Measurements from ENCODE around the gene SLIT1.

The SLIT1 gene

DNA sequence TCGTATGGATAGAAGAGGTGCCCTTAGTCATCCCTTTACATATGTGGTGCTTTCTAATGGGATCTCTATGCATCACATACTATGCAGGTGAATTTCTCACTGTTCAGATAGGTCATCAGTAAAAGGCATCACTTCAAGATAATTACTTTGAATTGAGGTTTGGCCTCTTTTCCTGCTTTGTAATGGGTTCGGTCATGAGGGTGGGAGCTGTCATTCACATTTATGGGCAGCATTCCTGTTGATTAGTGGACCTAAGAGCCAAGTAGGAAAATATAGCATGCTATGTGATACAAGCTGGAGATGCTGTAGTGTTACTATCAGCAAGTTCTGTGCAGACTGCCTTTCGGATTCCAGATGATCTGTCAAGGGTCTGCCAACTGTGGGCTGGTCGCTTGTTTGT lies 197.3 kb downstream of the SLIT1 start:
- no peak for DNase-seq (ENCODE audit: low read depth)
- TF ChIP-seq CTCF (IDR thresholded peaks at IDR 0.05; ENCODE audit: insufficient read depth, low read depth, low read length, missing control alignments): no peak
- H3K4me3 ChIP-seq (ENCODE audit: low read length): no peak overlapping the region

DNA sequence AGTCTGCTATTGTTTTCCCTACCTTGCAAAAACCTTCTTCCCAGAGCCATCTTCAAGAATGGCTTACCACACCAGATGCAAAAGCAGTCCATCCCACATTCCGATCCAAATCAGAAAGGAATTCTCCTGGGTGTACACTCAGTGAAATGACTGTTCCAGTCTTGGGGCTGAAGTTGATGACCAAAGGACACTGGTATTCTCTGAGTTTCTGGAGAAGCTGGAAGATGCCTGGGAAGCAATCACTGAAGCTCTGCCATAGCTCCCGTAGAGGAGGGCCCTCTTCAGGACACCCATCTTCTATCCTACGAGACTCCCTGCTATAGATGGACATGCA lies 197.9 kb downstream of the SLIT1 start:
- no peak for TF ChIP-seq CTCF (IDR thresholded peaks at IDR 0.05; ENCODE audit: insufficient read depth, low read depth, low read length, missing control alignments)
- DNase-seq (ENCODE audit: low read depth): peak; percentile 22

GRCh38 chr10:96987141-96987841 lies 198.5 kb downstream of the SLIT1 start:
- peak; percentile 50 for DNase-seq (ENCODE audit: low read depth)
- TF ChIP-seq CTCF (IDR thresholded peaks at IDR 0.05; ENCODE audit: insufficient read depth, low read depth, low read length, missing control alignments): no peak

More for the DNA sequence above, 197.9 kb downstream of the SLIT1 start:
- no peak overlapping the region for H3K4me3 ChIP-seq (ENCODE audit: low read length)

DNA sequence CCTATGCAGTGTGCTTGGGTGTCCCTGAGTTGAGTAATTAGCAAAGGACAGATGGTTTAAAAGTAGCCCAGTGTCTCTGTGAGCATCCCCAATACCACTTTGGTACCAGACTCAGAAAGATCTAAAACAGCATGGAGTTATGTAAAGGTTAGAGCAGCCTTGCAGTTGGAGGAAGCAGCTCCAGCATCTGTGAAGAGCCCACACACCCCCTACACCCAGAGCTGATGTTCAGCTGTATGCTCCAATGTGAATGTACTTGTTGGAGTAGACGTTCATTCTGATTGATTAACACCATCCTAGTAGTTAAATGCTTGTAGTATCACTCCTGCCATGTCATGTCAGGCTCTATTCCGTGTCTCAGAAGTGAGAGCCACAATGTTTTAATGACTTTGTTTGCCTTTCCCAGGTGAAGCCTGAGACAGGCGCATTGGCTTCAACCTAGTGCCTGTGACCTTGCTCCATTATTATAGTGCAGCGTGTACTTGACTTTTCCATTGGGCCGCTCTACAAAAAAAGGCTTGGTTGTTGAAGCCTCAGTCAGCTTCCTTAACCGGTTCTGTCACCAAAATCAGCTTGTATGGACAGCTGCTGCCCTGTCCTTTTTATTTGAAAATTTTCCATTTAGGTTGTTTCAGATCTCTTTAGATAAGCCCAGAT lies 199.4 kb downstream of the SLIT1 start:
- no peak for TF ChIP-seq CTCF (IDR thresholded peaks at IDR 0.05; ENCODE audit: insufficient read depth, low read depth, low read length, missing control alignments)
- no peak for DNase-seq (ENCODE audit: low read depth)

More at GRCh38 chr10:96987141-96987841, 198.5 kb downstream of the SLIT1 start:
- H3K4me3 ChIP-seq (ENCODE audit: low read length): no peak overlapping the region

DNA sequence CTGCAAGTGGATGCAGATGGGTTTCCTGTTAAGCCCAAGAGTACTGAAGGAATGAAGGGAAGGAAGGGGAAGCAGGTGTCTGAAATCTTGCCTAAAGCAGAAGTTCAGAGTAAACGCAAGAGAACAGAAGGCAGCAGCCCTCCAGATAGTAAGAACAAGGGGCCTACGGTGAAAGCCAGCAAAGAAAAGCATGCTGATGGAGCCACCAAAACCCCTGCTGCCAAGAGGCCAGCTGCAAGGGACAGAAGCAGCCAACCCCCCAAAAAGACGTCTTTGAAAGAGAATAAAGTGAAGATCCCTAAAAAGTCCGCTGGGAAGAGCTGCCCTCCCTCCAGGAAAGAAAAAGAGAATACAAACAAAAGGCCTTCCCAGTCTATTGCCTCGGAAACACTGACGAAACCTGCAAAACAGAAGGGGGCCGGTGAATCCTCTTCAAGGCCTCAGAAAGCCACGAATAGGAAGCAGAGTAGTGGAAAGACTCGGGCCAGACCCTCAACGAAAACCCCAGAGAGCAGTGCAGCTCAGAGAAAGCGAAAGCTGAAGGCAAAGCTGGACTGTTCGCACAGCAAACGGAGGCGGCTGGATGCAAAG lies 201.1 kb downstream of the SLIT1 start:
- no peak for TF ChIP-seq CTCF (IDR thresholded peaks at IDR 0.05; ENCODE audit: insufficient read depth, low read depth, low read length, missing control alignments)
- no peak overlapping the region for H3K4me3 ChIP-seq (ENCODE audit: low read length)
- no peak for DNase-seq (ENCODE audit: low read depth)

More for the DNA sequence above, 199.4 kb downstream of the SLIT1 start:
- no peak overlapping the region for H3K4me3 ChIP-seq (ENCODE audit: low read length)

DNA sequence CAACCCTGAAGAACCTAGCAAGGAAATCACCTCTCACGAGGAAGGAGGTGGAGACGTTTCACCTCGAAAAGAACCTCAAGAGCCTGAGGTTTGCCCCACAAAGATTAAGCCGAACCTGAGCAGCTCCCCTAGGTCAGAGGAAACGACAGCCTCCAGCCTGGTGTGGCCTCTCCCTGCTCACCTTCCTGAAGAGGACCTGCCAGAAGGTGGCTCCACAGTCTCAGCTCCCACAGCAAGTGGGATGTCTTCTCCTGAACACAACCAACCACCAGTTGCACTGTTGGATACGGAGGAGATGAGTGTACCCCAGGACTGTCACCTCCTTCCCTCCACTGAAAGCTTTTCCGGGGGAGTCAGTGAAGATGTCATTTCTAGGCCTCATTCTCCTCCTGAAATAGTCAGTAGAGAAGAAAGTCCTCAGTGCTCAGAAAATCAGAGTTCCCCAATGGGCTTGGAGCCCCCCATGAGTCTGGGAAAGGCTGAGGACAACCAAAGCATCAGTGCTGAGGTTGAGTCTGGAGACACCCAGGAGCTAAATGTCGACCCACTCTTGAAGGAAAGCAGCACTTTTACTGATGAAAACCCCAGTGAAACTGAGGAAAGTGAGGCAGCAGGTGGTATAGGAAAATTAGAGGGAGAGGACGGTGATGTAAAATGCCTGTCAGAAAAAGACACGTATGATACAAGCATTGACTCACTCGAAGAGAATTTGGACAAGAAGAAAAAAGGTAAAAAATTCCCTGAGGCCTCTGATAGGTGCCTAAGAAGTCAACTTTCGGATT lies 203.4 kb downstream of the SLIT1 start:
- no peak for DNase-seq (ENCODE audit: low read depth)
- no peak overlapping the region for H3K4me3 ChIP-seq (ENCODE audit: low read length)
- no peak for TF ChIP-seq CTCF (IDR thresholded peaks at IDR 0.05; ENCODE audit: insufficient read depth, low read depth, low read length, missing control alignments)

All from epithelial cell of esophagus (primary cell).